ENCODE results near the gene PGAM4.

PGAM4 gene

GRCh38 chrX:77969538-77969937 lies at the start of gene PGAM4:
PGAM4 (minus strand) TSS chrX:77969638; CDS start chrX:77969638, 0 bp downstream.
- no peaks in the 10 kb centered on the region for H3K27me3 ChIP-seq (replicated peaks)
- no peak within 1 kb of the TSS for H3K27ac ChIP-seq
- no peak for TF ChIP-seq CTCF (IDR thresholded peaks at IDR 0.05; ENCODE audit: low read depth, low read length, missing control alignments)
- in situ Hi-C loops (cut with HindIII; ENCODE audit: low pct_ligation_motif_present, low sequenced_read_pairs), result no loop called here
- H3K36me3 ChIP-seq (replicated peaks), result no peaks in the 10 kb centered on the region
- DNase-seq, result no peak
- H3K4me3 ChIP-seq (ENCODE audit: low read depth, low read length), result no peak within 1 kb of the TSS

- peak; percentile 11 for DNase-seq
- Histone ChIP-seq H3K27ac (no peak overlapping the region), H3K4me3 (ENCODE audit: low read depth, low read length) (no peak overlapping the region), H3K27me3 (replicated peaks) (no peaks in the 10 kb centered on the region), H3K36me3 (replicated peaks) (no peaks in the 10 kb centered on the region)
- TF ChIP-seq CTCF (IDR thresholded peaks at IDR 0.05; ENCODE audit: low read depth, low read length, missing control alignments), result no peak
- in situ Hi-C loops (cut with HindIII; ENCODE audit: low pct_ligation_motif_present, low sequenced_read_pairs), result no loop called here
Observed at GRCh38 chrX:78011846-78012245, 42.4 kb upstream of the PGAM4 start.

GRCh38 chrX:77979870-77980269 lies 10.4 kb upstream of the PGAM4 start:
- DNase-seq, result no peak
- Histone ChIP-seq H3K36me3 (replicated peaks) (no peaks in the 10 kb centered on the region), H3K27ac (no peak overlapping the region), H3K27me3 (replicated peaks) (no peaks in the 10 kb centered on the region), H3K4me3 (ENCODE audit: low read depth, low read length) (no peak overlapping the region)
- in situ Hi-C loops (cut with HindIII; ENCODE audit: low pct_ligation_motif_present, low sequenced_read_pairs), result no loop called here
- no peak for TF ChIP-seq CTCF (IDR thresholded peaks at IDR 0.05; ENCODE audit: low read depth, low read length, missing control alignments)

GRCh38 chrX:77977518-77977917 lies 8.1 kb upstream of the PGAM4 start:
- no peak overlapping the region for H3K27ac ChIP-seq
- in situ Hi-C loops (cut with HindIII; ENCODE audit: low pct_ligation_motif_present, low sequenced_read_pairs), result no loop called here
- H3K4me3 ChIP-seq (ENCODE audit: low read depth, low read length), result no peak overlapping the region
- DNase-seq, result no peak
- no peaks in the 10 kb centered on the region for H3K36me3 ChIP-seq (replicated peaks)
- no peak for TF ChIP-seq CTCF (IDR thresholded peaks at IDR 0.05; ENCODE audit: low read depth, low read length, missing control alignments)
- no peaks in the 10 kb centered on the region for H3K27me3 ChIP-seq (replicated peaks)

- DNase-seq, result no peak
- Histone ChIP-seq H3K4me3 (ENCODE audit: low read depth, low read length) (no peak overlapping the region), H3K27me3 (replicated peaks) (no peaks in the 10 kb centered on the region), H3K36me3 (replicated peaks) (no peaks in the 10 kb centered on the region), H3K27ac (no peak overlapping the region)
- in situ Hi-C loops (cut with HindIII; ENCODE audit: low pct_ligation_motif_present, low sequenced_read_pairs), result no loop called here
- no peak for TF ChIP-seq CTCF (IDR thresholded peaks at IDR 0.05; ENCODE audit: low read depth, low read length, missing control alignments)
Observed at GRCh38 chrX:77977095-77977494, 7.7 kb upstream of the PGAM4 start.

- Histone ChIP-seq H3K4me3 (ENCODE audit: low read depth, low read length) (no peak overlapping the region), H3K27ac (no peak overlapping the region), H3K27me3 (replicated peaks) (no peaks in the 10 kb centered on the region), H3K36me3 (replicated peaks) (no peaks in the 10 kb centered on the region)
- in situ Hi-C loops (cut with HindIII; ENCODE audit: low pct_ligation_motif_present, low sequenced_read_pairs), result no loop called here
- TF ChIP-seq CTCF (IDR thresholded peaks at IDR 0.05; ENCODE audit: low read depth, low read length, missing control alignments), result no peak
- no peak for DNase-seq
Observed at GRCh38 chrX:77975755-77976154, 6.3 kb upstream of the PGAM4 start.
